ENCODE results near the gene XPNPEP2.

The XPNPEP2 gene

GRCh38 chrX:129788527-129788926 lies 49.7 kb downstream of the XPNPEP2 start:
- H3K4me3 ChIP-seq (ENCODE audit: low read length): no peak overlapping the region
- TF ChIP-seq CTCF (IDR thresholded peaks at IDR 0.05; ENCODE audit: insufficient read depth, low read depth, low read length, missing control alignments): no peak
- no peak for DNase-seq (ENCODE audit: low read depth)

- DNase-seq (ENCODE audit: low read depth): no peak
- H3K4me3 ChIP-seq (ENCODE audit: low read length): no peak overlapping the region
- TF ChIP-seq CTCF (IDR thresholded peaks at IDR 0.05; ENCODE audit: insufficient read depth, low read depth, low read length, missing control alignments): no peak
These were observed 51.4 kb downstream of the XPNPEP2 start for GRCh38 chrX:129790146-129790545.

GRCh38 chrX:129790808-129791207 lies 52.0 kb downstream of the XPNPEP2 start:
- no peak for TF ChIP-seq CTCF (IDR thresholded peaks at IDR 0.05; ENCODE audit: insufficient read depth, low read depth, low read length, missing control alignments)
- no peak for DNase-seq (ENCODE audit: low read depth)
- H3K4me3 ChIP-seq (ENCODE audit: low read length): no peak overlapping the region

GRCh38 chrX:129791336-129791735 lies 52.6 kb downstream of the XPNPEP2 start:
- no peak for DNase-seq (ENCODE audit: low read depth)
- no peak for TF ChIP-seq CTCF (IDR thresholded peaks at IDR 0.05; ENCODE audit: insufficient read depth, low read depth, low read length, missing control alignments)
- no peak overlapping the region for H3K4me3 ChIP-seq (ENCODE audit: low read length)

GRCh38 chrX:129791961-129792570 lies 53.3 kb downstream of the XPNPEP2 start:
- DNase-seq (ENCODE audit: low read depth): no peak
- H3K4me3 ChIP-seq (ENCODE audit: low read length): no peak overlapping the region
- no peak for TF ChIP-seq CTCF (IDR thresholded peaks at IDR 0.05; ENCODE audit: insufficient read depth, low read depth, low read length, missing control alignments)

- TF ChIP-seq CTCF (IDR thresholded peaks at IDR 0.05; ENCODE audit: insufficient read depth, low read depth, low read length, missing control alignments): no peak
- H3K4me3 ChIP-seq (ENCODE audit: low read length): no peak overlapping the region
- DNase-seq (ENCODE audit: low read depth): no peak
These were observed 54.0 kb downstream of the XPNPEP2 start for GRCh38 chrX:129792586-129793291.

Measured in epithelial cell of esophagus (primary cell).